CD4-positive, alpha-beta T cell treated with Interferon gamma for 1 hour (primary cell): Measurements from ENCODE around the gene ABI3BP.

Experiments
- DNase-seq: peaks from one replicate; pipeline ENCODE4 v3.0.0-alpha.2; 2020

Gene ABI3BP

GRCh38 chr3:100813828-100814227 is 179.4 kb downstream of the ABI3BP start:
- no peak for DNase-seq

GRCh38 chr3:100811779-100812507 is 181.3 kb downstream of the ABI3BP start:
- DNase-seq: no peak

GRCh38 chr3:100810671-100811070 is 182.6 kb downstream of the ABI3BP start:
- no peak for DNase-seq

- DNase-seq: no peak
These were observed 188.6 kb downstream of the ABI3BP start for GRCh38 chr3:100804631-100805030.

- no peak for DNase-seq
These were observed 189.5 kb downstream of the ABI3BP start for GRCh38 chr3:100803711-100804110.

GRCh38 chr3:100802126-100802525 is 191.1 kb downstream of the ABI3BP start:
- DNase-seq: no peak

GRCh38 chr3:100798012-100798411 is 195.2 kb downstream of the ABI3BP start:
- no peak for DNase-seq

- DNase-seq: no peak
These were observed 196.7 kb downstream of the ABI3BP start for GRCh38 chr3:100796556-100796955.

- no peak for DNase-seq
These were observed 203.6 kb downstream of the ABI3BP start for GRCh38 chr3:100789579-100789978.

- no peak for DNase-seq
These were observed 209.6 kb downstream of the ABI3BP start for GRCh38 chr3:100783619-100784018.

GRCh38 chr3:100782906-100783305 is 210.3 kb downstream of the ABI3BP start:
- DNase-seq: no peak

- no peak for DNase-seq
These were observed 210.9 kb downstream of the ABI3BP start for GRCh38 chr3:100782348-100782747.

GRCh38 chr3:100781301-100781700 is 211.9 kb downstream of the ABI3BP start:
- DNase-seq: no peak

- no peak for DNase-seq
These were observed 213.1 kb downstream of the ABI3BP start for GRCh38 chr3:100780071-100780622.

GRCh38 chr3:100779480-100779879 is 213.7 kb downstream of the ABI3BP start:
- no peak for DNase-seq

- no peak for DNase-seq
These were observed 215.9 kb downstream of the ABI3BP start for GRCh38 chr3:100777271-100777670.

GRCh38 chr3:100776746-100777145 is 216.5 kb downstream of the ABI3BP start:
- DNase-seq: no peak

- no peak for DNase-seq
These were observed 217.0 kb downstream of the ABI3BP start for GRCh38 chr3:100776097-100776729.

GRCh38 chr3:100775669-100776068 is 217.6 kb downstream of the ABI3BP start:
- no peak for DNase-seq

GRCh38 chr3:100775226-100775625 is 218.0 kb downstream of the ABI3BP start:
- DNase-seq: no peak

GRCh38 chr3:100769693-100770092 is 223.5 kb downstream of the ABI3BP start:
- no peak for DNase-seq

GRCh38 chr3:100766069-100766468 is 227.2 kb downstream of the ABI3BP start:
- DNase-seq: no peak

GRCh38 chr3:100765437-100765975 is 227.7 kb downstream of the ABI3BP start:
- DNase-seq: no peak

- no peak for DNase-seq
These were observed 231.3 kb downstream of the ABI3BP start for GRCh38 chr3:100761951-100762350.
